Ectodermal cell (in vitro differentiated cells): ENCODE data around the gene GAGE12E. TPM values are rescaled to one million over a fixed set of nuclear protein-coding genes. Genes with fewer than 3 reads are reported as not detected.
"Not testable (repeated sequence)": the region's sequence is repeated elsewhere in the genome, so short reads cannot be mapped to it uniquely, and the experiment has no call there.

ENCODE experiments used
- H3K27ac ChIP-seq: 2 replicates; pipeline ENCODE4 v1.7.0; 2013; ENCODE audit warnings: mild to moderate bottlenecking, low read depth, low read length; ENCODE audit not compliant: insufficient read depth, poor library complexity, severe bottlenecking
- H3K27me3 ChIP-seq: 2 replicates; pipeline ENCODE4 v1.7.0; 2013; ENCODE audit warnings: mild to moderate bottlenecking, low read length; ENCODE audit not compliant: insufficient read depth, control insufficient read depth, poor library complexity, severe bottlenecking
- H3K36me3 ChIP-seq: one replicate; pipeline ENCODE4 v1.7.0; 2013; ENCODE audit warnings: low read length; ENCODE audit not compliant: control insufficient read depth, insufficient read depth
- H3K4me1 ChIP-seq: one replicate; pipeline ENCODE4 v1.7.0; 2013; ENCODE audit warnings: low read length; ENCODE audit not compliant: control insufficient read depth, insufficient read depth
- H3K4me3 ChIP-seq: 2 replicates; pipeline ENCODE4 v1.7.0; 2013; ENCODE audit warnings: low read depth, low read length, control low read depth; ENCODE audit not compliant: insufficient read depth
- H3K9me3 ChIP-seq: 2 replicates; pipeline ENCODE4 v1.7.0; 2013; ENCODE audit warnings: mild to moderate bottlenecking, low read length, moderate library complexity; ENCODE audit not compliant: control insufficient read depth
- WGBS, 2 experiments: methylation state at CpG; one replicate each; pipeline ENCODE4 v1.1.7; 2013; ENCODE audit warnings: missing lambda C conversion rate in 2 of 2; 5-methylcytosine and 5-hydroxymethylcytosine counted together
- polyA plus RNA-seq, 4 experiments: library from polyadenylated mRNA; stranded (reverse); fragments of 50-300 nt; gene quantifications; one replicate each; pipeline ENCODE4 v1.2.3, GENCODE V29; 2013

Gene GAGE12E, protein sequence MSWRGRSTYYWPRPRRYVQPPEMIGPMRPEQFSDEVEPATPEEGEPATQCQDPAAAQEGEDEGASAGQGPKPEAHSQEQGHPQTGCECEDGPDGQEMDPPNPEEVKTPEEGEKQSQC
- polyA plus RNA-seq (2013, experiment 1 of 4) = not detected
- polyA plus RNA-seq (2013, experiment 2 of 4) = not detected
- not detected for polyA plus RNA-seq (2013, experiment 3 of 4)
- not detected for polyA plus RNA-seq (2013, experiment 4 of 4)

- H3K4me3 ChIP-seq, H3K9me3 ChIP-seq, H3K27me3 ChIP-seq, H3K36me3 ChIP-seq, H3K4me1 ChIP-seq, H3K27ac ChIP-seq: not testable (repeated sequence)
- no CpG with 5 or more reads among the region's 16 CpGs for WGBS, 2 experiments
Observed at GRCh38 chrX:49550989-49551388, at the start of gene GAGE12E. TSS of gene GAGE12E (plus strand) at chrX:49551289. CDS start at chrX:49552444, 1,155 bp downstream.

DNA sequence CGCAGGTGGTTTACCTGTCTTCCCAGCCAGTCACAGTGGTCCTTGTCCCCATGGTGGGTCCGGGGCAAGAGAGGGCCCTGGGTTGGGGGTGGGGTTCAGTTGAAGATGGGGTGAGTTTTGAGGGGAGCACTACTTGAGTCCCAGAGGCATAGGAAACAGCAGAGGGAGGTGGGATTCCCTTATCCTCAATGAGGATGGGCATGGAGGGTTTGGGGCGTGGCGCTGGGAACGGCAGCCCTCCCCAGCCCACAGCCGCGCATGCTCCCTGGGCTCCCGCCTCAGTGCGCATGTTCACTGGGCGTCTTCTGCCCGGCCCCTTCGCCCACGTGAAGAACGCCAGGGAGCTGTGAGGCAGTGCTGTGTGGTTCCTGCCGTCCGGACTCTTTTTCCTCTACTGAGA is 19.2 kb upstream of the GAGE12E start, which contains the start of gene GAGE12C:
Gene GAGE12C (plus strand): TSS at position 301 of the 400 bp plus-strand sequence. CDS start 1,155 bp downstream, outside the sequence.
- not testable (repeated sequence) for H3K36me3 ChIP-seq, H3K9me3 ChIP-seq, H3K27me3 ChIP-seq, H3K27ac ChIP-seq, H3K4me1 ChIP-seq, H3K4me3 ChIP-seq
- no CpG with 5 or more reads among the region's 16 CpGs for WGBS, 2 experiments

DNA sequence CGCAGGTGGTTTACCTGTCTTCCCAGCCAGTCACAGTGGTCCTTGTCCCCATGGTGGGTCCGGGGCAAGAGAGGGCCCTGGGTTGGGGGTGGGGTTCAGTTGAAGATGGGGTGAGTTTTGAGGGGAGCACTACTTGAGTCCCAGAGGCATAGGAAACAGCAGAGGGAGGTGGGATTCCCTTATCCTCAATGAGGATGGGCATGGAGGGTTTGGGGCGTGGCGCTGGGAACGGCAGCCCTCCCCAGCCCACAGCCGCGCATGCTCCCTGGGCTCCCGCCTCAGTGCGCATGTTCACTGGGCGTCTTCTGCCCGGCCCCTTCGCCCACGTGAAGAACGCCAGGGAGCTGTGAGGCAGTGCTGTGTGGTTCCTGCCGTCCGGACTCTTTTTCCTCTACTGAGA is 9.7 kb upstream of the GAGE12E start, which contains the start of gene GAGE12D:
Gene GAGE12D (plus strand): TSS at position 301 of the 400 bp plus-strand sequence. CDS start 1,155 bp downstream, outside the sequence.
- H3K27ac ChIP-seq, H3K4me3 ChIP-seq, H3K27me3 ChIP-seq, H3K4me1 ChIP-seq, H3K36me3 ChIP-seq, H3K9me3 ChIP-seq: not testable (repeated sequence)
- whole genome bisulfite sequencing, 2 experiments = no CpG with 5 or more reads among the region's 16 CpGs

DNA sequence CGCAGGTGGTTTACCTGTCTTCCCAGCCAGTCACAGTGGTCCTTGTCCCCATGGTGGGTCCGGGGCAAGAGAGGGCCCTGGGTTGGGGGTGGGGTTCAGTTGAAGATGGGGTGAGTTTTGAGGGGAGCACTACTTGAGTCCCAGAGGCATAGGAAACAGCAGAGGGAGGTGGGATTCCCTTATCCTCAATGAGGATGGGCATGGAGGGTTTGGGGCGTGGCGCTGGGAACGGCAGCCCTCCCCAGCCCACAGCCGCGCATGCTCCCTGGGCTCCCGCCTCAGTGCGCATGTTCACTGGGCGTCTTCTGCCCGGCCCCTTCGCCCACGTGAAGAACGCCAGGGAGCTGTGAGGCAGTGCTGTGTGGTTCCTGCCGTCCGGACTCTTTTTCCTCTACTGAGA is 9.5 kb downstream of the GAGE12E start, which contains the start of gene GAGE12F:
Gene GAGE12F (plus strand): TSS at position 301 of the 400 bp plus-strand sequence. CDS start 1,155 bp downstream, outside the sequence.
- not testable (repeated sequence) for H3K27ac ChIP-seq, H3K9me3 ChIP-seq, H3K4me3 ChIP-seq, H3K4me1 ChIP-seq, H3K36me3 ChIP-seq, H3K27me3 ChIP-seq
- WGBS, 2 experiments = no CpG with 5 or more reads among the region's 16 CpGs

DNA sequence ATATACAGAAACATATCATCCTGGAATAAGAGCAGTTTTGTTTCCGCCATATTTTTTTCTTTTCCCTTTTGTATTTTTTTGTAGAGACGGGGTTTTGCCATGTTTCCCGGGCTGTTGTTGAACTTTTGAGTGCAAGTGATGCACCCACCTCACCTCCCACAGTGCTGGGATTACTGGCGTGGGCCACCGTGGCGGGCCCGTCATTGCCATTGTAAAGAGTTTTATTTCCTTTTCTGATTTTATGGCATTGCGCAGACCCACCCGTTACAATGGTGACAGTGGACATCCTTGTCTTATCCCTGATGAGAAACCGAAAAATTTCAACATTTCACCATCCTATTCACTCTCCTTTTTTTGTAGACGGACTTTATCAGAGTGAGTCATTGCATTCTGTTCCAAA is 17.6 kb downstream of the GAGE12E start:
- H3K4me1 ChIP-seq, H3K27me3 ChIP-seq, H3K9me3 ChIP-seq, H3K4me3 ChIP-seq, H3K36me3 ChIP-seq, H3K27ac ChIP-seq: not testable (repeated sequence)
- no CpG with 5 or more reads among the region's 11 CpGs for WGBS, 2 experiments

DNA sequence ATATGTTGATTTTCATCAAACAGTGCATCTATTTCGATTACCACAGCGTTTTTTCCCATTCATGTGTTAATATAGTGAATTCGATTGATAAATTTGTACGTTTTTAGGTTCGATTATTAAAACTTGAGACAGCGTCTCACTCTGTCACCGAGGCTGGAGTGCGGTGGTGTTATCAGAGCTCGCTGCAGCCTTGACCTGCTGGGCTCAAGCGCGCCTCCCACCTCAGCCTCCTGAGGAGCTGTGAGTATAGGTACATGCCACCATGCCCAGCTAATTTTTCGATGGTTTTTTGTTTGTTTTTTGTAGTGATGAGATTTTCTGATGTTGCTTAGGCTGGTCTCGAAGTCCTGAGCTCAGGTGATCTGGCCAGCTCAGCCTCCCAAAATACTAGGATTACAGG is 18.1 kb downstream of the GAGE12E start:
- WGBS, 2 experiments = 93 to 96% methylated on average over 6 to 7 of the region's 13 CpGs
- not testable (repeated sequence) for H3K36me3 ChIP-seq

GRCh38 chrX:49570100-49570499 is 19.0 kb downstream of the GAGE12E start, which contains the start of gene GAGE12G:
TSS of gene GAGE12G (plus strand) at chrX:49570400. CDS start at chrX:49571555, 1,155 bp downstream.
- no CpG with 5 or more reads among the region's 16 CpGs for WGBS, 2 experiments
- H3K36me3 ChIP-seq, H3K27ac ChIP-seq, H3K4me1 ChIP-seq, H3K9me3 ChIP-seq, H3K4me3 ChIP-seq, H3K27me3 ChIP-seq: not testable (repeated sequence)

More for the DNA sequence above, 18.1 kb downstream of the GAGE12E start:
- not testable (repeated sequence) for H3K27ac ChIP-seq, H3K27me3 ChIP-seq, H3K4me3 ChIP-seq, H3K4me1 ChIP-seq, H3K9me3 ChIP-seq

GRCh38 chrX:49579649-49580048 is 28.6 kb downstream of the GAGE12E start, which contains the start of gene GAGE12H:
TSS of gene GAGE12H (plus strand) at chrX:49579949. CDS start at chrX:49581104, 1,155 bp downstream.
- not testable (repeated sequence) for H3K36me3 ChIP-seq, H3K27me3 ChIP-seq, H3K4me3 ChIP-seq, H3K9me3 ChIP-seq, H3K4me1 ChIP-seq, H3K27ac ChIP-seq
- no CpG with 5 or more reads among the region's 16 CpGs for WGBS, 2 experiments

DNA sequence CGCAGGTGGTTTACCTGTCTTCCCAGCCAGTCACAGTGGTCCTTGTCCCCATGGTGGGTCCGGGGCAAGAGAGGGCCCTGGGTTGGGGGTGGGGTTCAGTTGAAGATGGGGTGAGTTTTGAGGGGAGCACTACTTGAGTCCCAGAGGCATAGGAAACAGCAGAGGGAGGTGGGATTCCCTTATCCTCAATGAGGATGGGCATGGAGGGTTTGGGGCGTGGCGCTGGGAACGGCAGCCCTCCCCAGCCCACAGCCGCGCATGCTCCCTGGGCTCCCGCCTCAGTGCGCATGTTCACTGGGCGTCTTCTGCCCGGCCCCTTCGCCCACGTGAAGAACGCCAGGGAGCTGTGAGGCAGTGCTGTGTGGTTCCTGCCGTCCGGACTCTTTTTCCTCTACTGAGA is 38.1 kb downstream of the GAGE12E start, which contains the start of gene GAGE2A:
Gene GAGE2A (plus strand): TSS at position 301 of the 400 bp plus-strand sequence. CDS start 1,155 bp downstream, outside the sequence.
- WGBS, 2 experiments = no CpG with 5 or more reads among the region's 16 CpGs
- not testable (repeated sequence) for H3K27ac ChIP-seq, H3K9me3 ChIP-seq, H3K4me3 ChIP-seq, H3K4me1 ChIP-seq, H3K36me3 ChIP-seq, H3K27me3 ChIP-seq

- not testable (repeated sequence) for H3K4me3 ChIP-seq, H3K27me3 ChIP-seq
- WGBS, 2 experiments = 97% methylated on average over 18 to 19 of the region's 37 CpGs
Observed at GRCh38 chrX:49589769-49590478, 38.8 kb downstream of the GAGE12E start.

More at GRCh38 chrX:49589769-49590478, 38.8 kb downstream of the GAGE12E start:
- H3K36me3 ChIP-seq, H3K27ac ChIP-seq, H3K9me3 ChIP-seq, H3K4me1 ChIP-seq: not testable (repeated sequence)
